T-helper 17 cell (primary cell): ENCODE data around the gene ZNF506. TPM values are rescaled to one million over a fixed set of nuclear protein-coding genes. Genes with fewer than 3 reads are reported as not detected.
"Not testable (repeated sequence)": the region's sequence is repeated elsewhere in the genome, so short reads cannot be mapped to it uniquely, and the experiment has no call there.

ENCODE experiments used
- ATAC-seq: fragments of 150-1000 bp; cut with Tn5 transposase; 2 replicates; pipeline ENCODE4 v1.10.0; 2021; ENCODE audit warnings: mild to moderate bottlenecking, moderate library complexity
- DNase-seq, 3 donors: peaks; one replicate each; pipeline versions ENCODE4 v3.0.0 to v3.0.0-alpha.2; 2020 to 2021
- H3K9me3 ChIP-seq: one replicate; pipeline ENCODE4 v1.7.0; 2013; ENCODE audit warnings: low read length, mild to moderate bottlenecking; ENCODE audit not compliant: control insufficient read depth, poor library complexity, severe bottlenecking
- H3K27ac Mint-ChIP-seq: one replicate; pipeline ENCODE4 v1.8.0; 2022; ENCODE audit warnings: mild to moderate bottlenecking, moderate library complexity, mixed read lengths
- H3K27me3 Mint-ChIP-seq: one replicate; pipeline ENCODE4 v1.8.0; 2022; ENCODE audit warnings: mixed read lengths
- H3K36me3 Mint-ChIP-seq: one replicate; pipeline ENCODE4 v1.8.0; 2022; ENCODE audit warnings: low read depth, mixed read lengths
- H3K4me1 Mint-ChIP-seq: one replicate; pipeline ENCODE4 v1.8.0; 2022; ENCODE audit warnings: mild to moderate bottlenecking, mixed read lengths
- H3K4me3 Mint-ChIP-seq: one replicate; pipeline ENCODE4 v1.8.0; 2022; ENCODE audit warnings: mild to moderate bottlenecking, moderate library complexity, mixed read lengths
- total RNA-seq, 4 donors: library from RNA in 2 of 4; stranded (reverse) in 2 of 4; gene quantifications; one replicate each; pipeline ENCODE4 v1.2.3 and lab custom pipeline; 2022 to 2026

ZNF506 gene
- total RNA-seq, 2 donors from 2014 or later, result 31.7 to 50.6 TPM

GRCh38 chr19:19746286-19747213, 75.0 kb downstream of the ZNF506 start:
- no peaks in the 10 kb centered on the region for H3K9me3 ChIP-seq
- H3K4me3 Mint-ChIP-seq, result no peak overlapping the region
- no peaks in the 10 kb centered on the region for H3K27me3 Mint-ChIP-seq
- H3K4me1 Mint-ChIP-seq, result no peaks in the 10 kb centered on the region
- DNase-seq (no peak), ATAC-seq (no peak)
- no peaks in the 10 kb centered on the region for H3K36me3 Mint-ChIP-seq
- no peak overlapping the region for H3K27ac Mint-ChIP-seq

DNA sequence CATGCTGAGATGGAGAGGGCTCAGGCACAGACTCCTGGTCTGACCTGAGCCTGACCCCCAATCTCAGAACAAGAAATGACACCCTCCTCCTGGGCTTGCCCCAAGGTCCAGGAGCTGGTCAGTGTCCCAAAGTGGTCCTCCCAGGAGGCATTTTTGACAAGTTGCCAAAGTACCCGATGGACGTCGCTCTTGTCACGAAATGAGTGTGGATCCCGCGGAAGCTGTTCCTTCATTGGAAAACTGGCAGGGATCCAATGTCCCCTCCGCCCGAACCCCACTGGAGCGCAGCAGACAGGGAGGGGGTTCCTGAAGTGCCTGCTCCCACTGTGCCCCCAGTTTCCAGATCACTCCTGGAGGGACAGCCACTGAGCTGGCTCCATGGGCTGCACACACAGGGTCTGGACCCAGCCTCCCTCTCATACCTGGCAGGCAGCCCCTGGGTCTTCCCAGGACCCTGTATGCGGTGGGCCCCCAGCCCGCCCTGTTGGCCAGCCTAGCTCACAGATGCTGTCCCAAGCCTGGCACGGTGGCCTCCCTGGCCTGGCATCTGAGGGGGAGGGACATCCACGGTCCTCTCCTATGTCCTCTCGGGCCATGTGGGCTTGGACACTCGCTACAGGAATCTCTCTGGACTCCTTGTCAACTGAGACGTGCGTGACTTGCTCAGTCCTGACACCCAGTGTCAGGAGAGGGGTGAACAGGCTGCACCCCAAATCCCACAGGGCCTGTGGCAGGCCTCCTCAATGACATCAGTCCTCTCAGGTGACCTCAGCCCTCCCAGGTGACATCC, 75.9 kb downstream of the ZNF506 start:
- H3K4me3 Mint-ChIP-seq, result no peak overlapping the region
- no peaks in the 10 kb centered on the region for H3K4me1 Mint-ChIP-seq
- no peaks in the 10 kb centered on the region for H3K36me3 Mint-ChIP-seq
- H3K9me3 ChIP-seq, result no peaks in the 10 kb centered on the region
- ATAC-seq (peak; percentile 46), DNase-seq (no peak)
- no peak overlapping the region for H3K27ac Mint-ChIP-seq
- H3K27me3 Mint-ChIP-seq, result no peaks in the 10 kb centered on the region

DNA sequence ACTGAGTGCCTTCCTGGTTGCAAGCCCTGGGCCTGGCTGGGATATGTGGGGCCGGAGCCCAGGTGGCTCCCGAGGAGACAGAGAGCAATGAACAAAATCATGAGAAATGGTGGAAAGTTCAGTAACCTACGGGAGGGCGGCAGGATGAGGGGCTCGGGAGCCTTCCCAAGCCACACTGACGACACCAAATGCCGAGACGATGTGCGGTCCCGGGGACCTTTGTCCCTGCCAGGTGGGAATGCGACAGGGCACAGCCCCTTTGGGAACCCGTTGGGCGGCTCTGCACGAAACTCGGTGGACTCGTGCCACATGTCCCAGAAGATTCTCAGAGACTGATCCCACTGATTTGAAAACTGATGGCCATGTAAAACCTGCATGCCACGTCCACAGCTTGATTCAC, 76.9 kb downstream of the ZNF506 start:
- Mint-ChIP-seq H3K4me3 (no peak overlapping the region), H3K36me3 (no peaks in the 10 kb centered on the region), H3K27ac (no peak overlapping the region), H3K27me3 (no peaks in the 10 kb centered on the region), H3K4me1 (no peaks in the 10 kb centered on the region)
- H3K9me3 ChIP-seq, result no peaks in the 10 kb centered on the region
- ATAC-seq (no peak), DNase-seq (no peak)

GRCh38 chr19:19743921-19744320, 77.6 kb downstream of the ZNF506 start:
- ATAC-seq, H3K27me3 Mint-ChIP-seq, H3K4me3 Mint-ChIP-seq, H3K27ac Mint-ChIP-seq, H3K9me3 ChIP-seq, DNase-seq, H3K36me3 Mint-ChIP-seq, H3K4me1 Mint-ChIP-seq: not testable (repeated sequence)

DNA sequence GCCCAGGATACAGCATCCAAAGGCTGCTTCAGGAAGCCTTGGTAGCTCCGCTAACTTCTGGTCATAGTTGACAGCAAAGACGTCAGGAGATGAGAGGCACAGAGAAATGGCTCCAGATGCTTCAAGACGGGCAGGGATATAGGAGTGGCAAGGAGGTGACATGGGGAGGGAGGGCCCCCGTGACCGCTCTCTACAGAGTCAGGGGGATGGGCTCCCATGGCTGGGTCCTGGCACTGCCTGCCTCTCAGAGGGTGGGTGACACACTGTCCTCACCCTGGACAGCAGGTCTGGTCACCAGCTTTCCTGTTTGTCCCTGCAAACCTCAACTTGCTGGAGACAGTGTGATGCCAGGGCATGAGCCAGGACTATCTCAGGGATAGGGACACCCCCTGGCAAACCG, 78.4 kb downstream of the ZNF506 start:
- ATAC-seq (no peak), DNase-seq (no peak)
- no peaks in the 10 kb centered on the region for H3K4me1 Mint-ChIP-seq
- no peaks in the 10 kb centered on the region for H3K9me3 ChIP-seq
- H3K27me3 Mint-ChIP-seq, result no peaks in the 10 kb centered on the region
- no peak overlapping the region for H3K27ac Mint-ChIP-seq
- no peak overlapping the region for H3K4me3 Mint-ChIP-seq
- H3K36me3 Mint-ChIP-seq, result no peaks in the 10 kb centered on the region

GRCh38 chr19:19742773-19743172, 78.8 kb downstream of the ZNF506 start:
- Mint-ChIP-seq H3K4me3 (no peak overlapping the region), H3K27ac (no peak overlapping the region), H3K27me3 (no peaks in the 10 kb centered on the region), H3K36me3 (no peaks in the 10 kb centered on the region), H3K4me1 (no peaks in the 10 kb centered on the region)
- DNase-seq, result no peak
- H3K9me3 ChIP-seq, result no peaks in the 10 kb centered on the region
- ATAC-seq, result no peak

Other genes starting within 250 kb of the ZNF506 start
- gene PBX4, start 203.1 kb downstream of the ZNF506 start, total RNA-seq, result 10 to 100 TPM; 49.7 to 58.4 TPM
- gene LPAR2, start 193.5 kb downstream of the ZNF506 start, total RNA-seq, result 10 to 100 TPM; 66.5 to 67.2 TPM
- 10 to 100 TPM; 85.0 to 91.7 TPM for gene GMIP, start 178.1 kb downstream of the ZNF506 start, total RNA-seq
- gene ATP13A1, start 158.1 kb downstream of the ZNF506 start, total RNA-seq, result 10 to 100 TPM; 91.4 to 98.8 TPM
- 10 to 100 TPM; 56.0 to 56.1 TPM for gene ZNF101, start 152.9 kb downstream of the ZNF506 start, total RNA-seq
- 10 to 100 TPM; 18.7 to 22.5 TPM for gene ZNF14, start 88.6 kb downstream of the ZNF506 start, total RNA-seq
- gene ZNF253, start 44.1 kb upstream of the ZNF506 start, total RNA-seq, result 1 to 10 TPM; 5.8 to 8.0 TPM
- 1 to 10 TPM; 3.9 to 4.4 TPM for gene ZNF93, start 79.2 kb upstream of the ZNF506 start, total RNA-seq
- gene ZNF682, start 217.8 kb upstream of the ZNF506 start, total RNA-seq, result 1 to 10 TPM; 7.9 to 9.4 TPM